H1 (cell line): ENCODE results near the gene ZNF648. TPM values are rescaled to one million over a fixed set of nuclear protein-coding genes. Genes with fewer than 3 reads are reported as not detected.

Experiments used
- CTCF ChIA-PET: fragments of 300-600 bp; sonication (Branson Sonifier 250); formaldehyde crosslinking; loops from one replicate; lab custom pipeline; 2021; ENCODE audit not compliant: partially characterized antibody; lab: Charles Lee
- POLR2A ChIA-PET: fragments of 300-600 bp; sonication (Branson Sonifier 250); formaldehyde crosslinking; loops from one replicate; lab custom pipeline; 2021; ENCODE audit warnings: inconsistent platforms; ENCODE audit not compliant: partially characterized antibody; lab: Charles Lee
- DNase-seq, 2 experiments: peaks; one replicate each; pipeline versions ENCODE4 v3.0.0 to v3.0.0-alpha.2; 2010 to 2022; ENCODE audit warnings: low spot score in 2 of 2, low read depth in 1 of 2, mixed read lengths in 1 of 2
- FAIRE-seq: peaks from 2 replicates; lab custom pipeline; 2011; peaks lifted over from hg19 to GRCh38; lab: Jason Lieb, UNC
- H2AFZ ChIP-seq: 2 replicates; pipeline ENCODE4 v1.8.1; 2012; ENCODE audit warnings: low read length, inconsistent platforms
- H2AK5ac ChIP-seq: 2 replicates; pipeline ENCODE4 v1.6.1; 2013; ENCODE audit warnings: low read depth, low read length
- H2BK120ac ChIP-seq: replicated peaks from 2 replicates; pipeline ENCODE3; 2013; ENCODE audit warnings: low read depth, low read length, inconsistent platforms
- H2BK12ac ChIP-seq: 2 replicates; pipeline ENCODE4 v1.6.1; 2013; ENCODE audit warnings: low read depth, low read length
- H2BK15ac ChIP-seq: 2 replicates; pipeline ENCODE4 v1.6.1; 2013; ENCODE audit warnings: low read length
- H2BK20ac ChIP-seq: 2 replicates; pipeline ENCODE4 v1.6.1; 2013; ENCODE audit warnings: low read length
- H2BK5ac ChIP-seq: 2 replicates; pipeline ENCODE4 v1.6.1; 2013; ENCODE audit warnings: low read depth, low read length
- H3K14ac ChIP-seq: 2 replicates; pipeline ENCODE4 v1.6.1; 2013; ENCODE audit warnings: inconsistent platforms; ENCODE audit not compliant: insufficient read length
- H3K18ac ChIP-seq: 2 replicates; pipeline ENCODE4 v1.6.1; 2013; ENCODE audit warnings: low read length; ENCODE audit errors: extremely low read depth
- H3K23ac ChIP-seq: 2 replicates; pipeline ENCODE4 v1.6.1; 2013; ENCODE audit warnings: inconsistent platforms; ENCODE audit not compliant: insufficient read length
- H3K23me2 ChIP-seq: 2 replicates; pipeline ENCODE4 v1.6.1; 2013; ENCODE audit warnings: low read depth, low read length
- H3K27ac ChIP-seq: 2 replicates; pipeline ENCODE4 v1.6.1; 2011; ENCODE audit warnings: low read depth, low read length, inconsistent platforms
- H3K27me3 ChIP-seq, 4 experiments: replicated peaks in 1 of 4; 1 replicate in 1 of 4; 2 replicates in 3 of 4; pipeline versions ENCODE4 v1.6.1 to v1.8.1; 2011 to 2013; ENCODE audit warnings: low read length in 3 of 4, mild to moderate bottlenecking in 3 of 4, inconsistent platforms in 2 of 4, mixed read lengths in 2 of 4, moderate library complexity in 1 of 4; ENCODE audit not compliant: control insufficient read depth in 3 of 4, insufficient read depth in 3 of 4; ENCODE audit errors: extremely low read depth in 1 of 4
- H3K36me3 ChIP-seq, 4 experiments: 2 replicates each; pipeline versions ENCODE4 v1.6.1 to v1.8.1; 2011 to 2013; ENCODE audit warnings: mild to moderate bottlenecking in 4 of 4, low read length in 3 of 4, moderate library complexity in 2 of 4, control low read depth in 1 of 4, inconsistent platforms in 1 of 4; ENCODE audit not compliant: insufficient read depth in 4 of 4, control insufficient read depth in 2 of 4
- H3K4ac ChIP-seq: replicated peaks from 2 replicates; pipeline ENCODE3; 2013; ENCODE audit warnings: low read length, low read depth, mixed read lengths, inconsistent platforms; ENCODE audit not compliant: insufficient read length
- H3K4me1 ChIP-seq, 4 experiments: replicated peaks in 1 of 4; 1 replicate in 1 of 4; 2 replicates in 3 of 4; pipeline versions ENCODE4 v1.6.1 to v1.8.1; 2011 to 2013; ENCODE audit warnings: low read length in 3 of 4, inconsistent platforms in 2 of 4, mixed read lengths in 1 of 4; ENCODE audit not compliant: insufficient read depth in 4 of 4, control insufficient read depth in 3 of 4
- H3K4me2 ChIP-seq, 2 experiments: 2 replicates each; pipeline versions ENCODE4 v1.6.1 to v1.8.1; 2011 to 2013; ENCODE audit warnings: low read depth in 2 of 2, low read length in 2 of 2, control low read depth in 1 of 2, inconsistent platforms in 1 of 2, mild to moderate bottlenecking in 1 of 2; ENCODE audit not compliant: insufficient read depth in 1 of 2
- H3K4me3 ChIP-seq, 4 experiments: fragments of 200-600, 300-600 bp in 1 of 4; sonication (generic), shearing (Covaris generic), sonication (Bioruptor Twin) in 1 of 4; 2 replicates each; pipeline versions ENCODE4 v1.5.1 to v1.8.1; 2011 to 2016; ENCODE audit warnings: low read length in 4 of 4, low read depth in 3 of 4, control low read depth in 2 of 4, inconsistent platforms in 2 of 4, mild to moderate bottlenecking in 2 of 4, mixed read lengths in 1 of 4, moderate library complexity in 1 of 4; ENCODE audit not compliant: insufficient read depth in 2 of 4; ENCODE audit errors: extremely low read depth in 1 of 4
- H3K56ac ChIP-seq: replicated peaks from 2 replicates; pipeline ENCODE3; 2013; ENCODE audit warnings: low read depth, mild to moderate bottlenecking, mixed read lengths, low read length, inconsistent platforms; ENCODE audit not compliant: insufficient read length
- H3K79me1 ChIP-seq: 2 replicates; pipeline ENCODE4 v1.6.1; 2013; ENCODE audit warnings: low read depth, low read length, control low read depth
- H3K79me2 ChIP-seq, 2 experiments: 2 replicates each; pipeline versions ENCODE4 v1.6.1 to v1.8.1; 2012 to 2013; ENCODE audit warnings: low read length in 2 of 2, mild to moderate bottlenecking in 2 of 2, inconsistent platforms in 1 of 2; ENCODE audit not compliant: insufficient read depth in 2 of 2, control insufficient read depth in 1 of 2
- H3K9ac ChIP-seq, 4 experiments: replicated peaks in 1 of 4; 1 replicate in 1 of 4; 2 replicates in 3 of 4; pipeline versions ENCODE4 v1.6.1 to v1.8.1; 2011 to 2013; ENCODE audit warnings: low read depth in 3 of 4, low read length in 3 of 4, control low read depth in 2 of 4, mild to moderate bottlenecking in 2 of 4, moderate library complexity in 2 of 4, inconsistent platforms in 1 of 4; ENCODE audit errors: extremely low read depth in 1 of 4
- H3K9me3 ChIP-seq, 2 experiments: 2 replicates each; pipeline versions ENCODE4 v1.6.1 to v1.8.1; 2012 to 2013; ENCODE audit warnings: mild to moderate bottlenecking in 2 of 2, moderate library complexity in 2 of 2, control low read depth in 1 of 2, inconsistent platforms in 1 of 2, low read depth in 1 of 2, low read length in 1 of 2, mixed read lengths in 1 of 2; ENCODE audit not compliant: insufficient read depth in 2 of 2
- H4K20me1 ChIP-seq, 2 experiments: replicated peaks in 1 of 2; 2 replicates each; pipeline versions ENCODE3 to v1.8.1; 2011 to 2013; ENCODE audit warnings: inconsistent platforms in 2 of 2, low read length in 2 of 2, mild to moderate bottlenecking in 1 of 2; ENCODE audit not compliant: insufficient read depth in 2 of 2, control insufficient read depth in 1 of 2
- H4K5ac ChIP-seq: 2 replicates; pipeline ENCODE4 v1.6.1; 2013; ENCODE audit warnings: low read length, low read depth, mixed read lengths, inconsistent platforms; ENCODE audit not compliant: insufficient read length
- H4K8ac ChIP-seq: 2 replicates; pipeline ENCODE4 v1.8.0; 2013; ENCODE audit warnings: mild to moderate bottlenecking, moderate library complexity, low read length, inconsistent platforms; ENCODE audit not compliant: insufficient read depth; ENCODE audit errors: extremely low read depth
- H4K91ac ChIP-seq: replicated peaks from 2 replicates; pipeline ENCODE3; 2013; ENCODE audit warnings: low read length, mixed read lengths, inconsistent platforms; ENCODE audit not compliant: insufficient read length
- EP300 ChIP-seq, 2 experiments: IDR thresholded peaks; 1 replicate in 1 of 2; 2 replicates in 1 of 2; pipeline ENCODE4 v1.6.1; 2011 to 2012; ENCODE audit warnings: low read depth in 2 of 2, low read length in 2 of 2, mild to moderate bottlenecking in 2 of 2, borderline replicate concordance in 1 of 2, inconsistent platforms in 1 of 2, moderate library complexity in 1 of 2
- GABPA ChIP-seq: IDR thresholded peaks from 2 replicates; pipeline ENCODE4 v1.6.1; 2011; ENCODE audit warnings: mild to moderate bottlenecking, low read length, moderate library complexity, borderline replicate concordance; ENCODE audit not compliant: insufficient read depth
- POU5F1 ChIP-seq: IDR thresholded peaks from 2 replicates; pipeline ENCODE4 v1.6.1; 2011; ENCODE audit warnings: low read depth, mild to moderate bottlenecking, low read length, moderate library complexity
- RFX5 ChIP-seq: IDR thresholded peaks from 2 replicates; pipeline ENCODE4 v1.6.1; 2011; ENCODE audit warnings: low read depth, low read length, improper control_type of control experiment, borderline replicate concordance
- SP1 ChIP-seq: IDR thresholded peaks from 2 replicates; pipeline ENCODE4 v1.6.1; 2011; ENCODE audit warnings: low read depth, low read length
- SP2 ChIP-seq: IDR thresholded peaks from 2 replicates; pipeline ENCODE4 v1.6.1; 2012; ENCODE audit warnings: mild to moderate bottlenecking, low read length, inconsistent platforms
- SRF ChIP-seq: IDR thresholded peaks from 2 replicates; pipeline ENCODE4 v1.6.1; 2011; ENCODE audit warnings: mild to moderate bottlenecking, low read depth, low read length, moderate library complexity
- TAF7 ChIP-seq: optimal IDR thresholded peaks from 2 replicates; pipeline ENCODE3; 2011; ENCODE audit warnings: low read depth, mild to moderate bottlenecking, inconsistent platforms, low read length, moderate library complexity, borderline replicate concordance
- WGBS, 2 experiments: shearing (Covaris generic) in 1 of 2; methylation state at CpG; one replicate each; pipeline versions ENCODE4 v1.1.6 to v1.1.7; 2013 to 2015; ENCODE audit warnings: low lambda C conversion rate in 2 of 2, mixed read lengths in 2 of 2, inconsistent platforms in 1 of 2, low coverage in 1 of 2, missing lambda C conversion rate in 1 of 2; ENCODE audit not compliant: insufficient replicate concordance in 2 of 2, insufficient coverage in 1 of 2, insufficient read length in 1 of 2; ENCODE audit errors: extremely low coverage in 1 of 2, missing lambda C conversion rate in 1 of 2; 5-methylcytosine and 5-hydroxymethylcytosine counted together
- polyA plus RNA-seq, 7 experiments: library from polyadenylated mRNA; depleted of rRNA in 3 of 7; stranded (reverse) in 5 of 7; unstranded in 2 of 7; fragments of >200 nt in 5 of 7; fragments of 200-250 nt in 2 of 7; gene quantifications; 1 replicate in 5 of 7; 2 replicates in 1 of 7; 4 replicates in 1 of 7; pipeline versions ENCODE4 v1.2.1 to v1.2.3, GENCODE V29; 2011 to 2013; ENCODE audit warnings: missing spikeins in 2 of 7, mixed read lengths in 2 of 7
- total RNA-seq: library from RNA; stranded (reverse); fragmentation: NEBNext Ultra II Directional; extraction: Animal tissue kit (Norgen Biotek cat#: 25700); gene quantifications from 2 replicates; pipeline ENCODE4 v1.2.1, GENCODE V29; 2021

Gene ZNF648
- total and polyA plus RNA-seq, 2 of the 8 experiments (the other 6 are each of a cell fraction or from before 2014, with no cell fraction given) = 0.20 to 0.53 TPM

DNA sequence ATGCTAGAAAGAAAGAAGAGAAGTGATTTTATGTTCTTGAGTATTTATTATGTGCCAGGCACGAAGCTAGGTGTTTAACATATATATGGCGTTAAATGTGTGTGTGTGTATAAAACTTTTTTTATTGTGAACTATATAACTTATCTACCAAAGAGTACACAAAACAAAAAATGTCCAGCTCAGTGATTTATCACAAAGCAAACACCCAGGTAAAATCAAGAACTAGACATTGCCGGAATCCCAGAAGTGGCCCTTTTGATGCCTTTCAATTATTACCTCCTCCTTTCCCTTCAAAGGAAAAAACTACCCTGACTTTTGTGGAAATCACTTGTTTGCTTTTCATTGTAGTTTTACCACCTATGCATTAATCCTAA is 40.5 kb upstream of the ZNF648 start:
- Histone ChIP-seq H2BK5ac (peak overlapping the region; percentile 95), H3K14ac (no peak overlapping the region), H2BK15ac (no peak overlapping the region), H3K4ac (peak overlapping the region; percentile 65), H3K4me2 (peak overlapping the region; percentile 39 to 51), H3K36me3 (no peaks in the 10 kb centered on the region; a peak in 1 of 8 replicates), H3K56ac (peak overlapping the region; percentile 36), H2AK5ac (no peak overlapping the region), H2BK20ac (0 out of 2 replicates have a peak overlapping the region, but pooled peaks have one; percentile 80), H3K27me3 (no peaks in the 10 kb centered on the region), H3K79me1 (no peaks in the 10 kb centered on the region), H2BK120ac (peak overlapping the region; percentile 86), H3K18ac (peak overlapping the region; percentile 51; the same call in 1 of the 2 replicates), H3K23me2 (no peaks in the 10 kb centered on the region), H3K4me3 (peak overlapping the region in 1 of 4 experiments; percentile 41; a peak in 1 of 8 replicates), H3K79me2 (no peaks in the 10 kb centered on the region), H2AFZ (no peak overlapping the region), H4K91ac (peak overlapping the region; percentile 94), H4K5ac (peak overlapping the region; percentile 90), H3K23ac (no peak overlapping the region), H3K4me1 (peaks cover 2 to 13% (median 11%) of the 10 kb centered on the region in 4 experiments; a peak in 6 of 7 replicates), H3K9me3 (no peaks in the 10 kb centered on the region; a peak in 1 of 4 replicates), H2BK12ac (no peak overlapping the region; the same call in 1 of the 2 replicates), H4K8ac (no peak overlapping the region), H3K27ac (peak overlapping the region; percentile 79), H3K9ac (no peak overlapping the region; a peak in 1 of 7 replicates), H4K20me1 (no peaks in the 10 kb centered on the region)
- FAIRE-seq (no peak), DNase-seq (no peak)
- WGBS, 2 experiments = 32% methylated on average over 3 of the region's 3 CpGs; no CpG with 5 or more reads in 1 of the 2 experiments
- POLR2A ChIA-PET = interaction anchor here (0.7 to 2.7 kb wide), 11 partner anchors 8 to 295 kb away, joined by 3 to 17 read pairs (median 4); partner anchors contain the start of gene GLUL
- CTCF ChIA-PET = interaction anchor here (0.6 to 2.3 kb wide), 9 partner anchors 10 to 299 kb away, joined by 3 to 7 read pairs (median 5); no protein-coding TSS in a partner anchor
- TF ChIP-seq SRF (no peak), SP1 (no peak), TAF7 (no peak), RFX5 (no peak), SP2 (no peak), GABPA (no peak), EP300 (IDR thresholded peaks at IDR 0.05; ENCODE audit: borderline replicate concordance in 1 of 2, low read depth in 2 of 2, low read length in 2 of 2) (no peak), POU5F1 (no peak)
